BLaER1 (cell line): ENCODE measurements around the gene PITX1.

Source experiments
- H3K27ac ChIP-seq: shearing (Covaris generic); formaldehyde crosslinking; 2 replicates; pipeline ENCODE4 v1.8.1; 2022
- H3K27me3 ChIP-seq: shearing (Covaris generic); formaldehyde crosslinking; 2 replicates; pipeline ENCODE4 v1.8.1; 2022
- H3K36me3 ChIP-seq: shearing (Covaris generic); formaldehyde crosslinking; 2 replicates; pipeline ENCODE4 v1.8.1; 2022
- H3K4me1 ChIP-seq: shearing (Covaris generic); formaldehyde crosslinking; 2 replicates; pipeline ENCODE4 v1.8.1; 2022
- H3K4me2 ChIP-seq: shearing (Covaris generic); formaldehyde crosslinking; 2 replicates; pipeline ENCODE4 v1.8.1; 2022
- H3K4me3 ChIP-seq: shearing (Covaris generic); formaldehyde crosslinking; 2 replicates; pipeline ENCODE4 v1.8.1; 2022
- H3K9ac ChIP-seq: shearing (Covaris generic); formaldehyde crosslinking; 2 replicates; pipeline ENCODE4 v1.8.1; 2022
- H3K9me3 ChIP-seq: shearing (Covaris generic); formaldehyde crosslinking; 2 replicates; pipeline ENCODE4 v1.8.1; 2022
- H4K20me1 ChIP-seq: shearing (Covaris generic); formaldehyde crosslinking; 2 replicates; pipeline ENCODE4 v1.8.1; 2022
- Cebpa-rat ChIP-seq: shearing (Covaris generic); IDR thresholded peaks from 2 replicates; pipeline ENCODE4 v1.8.1; 2022

Gene PITX1

DNA sequence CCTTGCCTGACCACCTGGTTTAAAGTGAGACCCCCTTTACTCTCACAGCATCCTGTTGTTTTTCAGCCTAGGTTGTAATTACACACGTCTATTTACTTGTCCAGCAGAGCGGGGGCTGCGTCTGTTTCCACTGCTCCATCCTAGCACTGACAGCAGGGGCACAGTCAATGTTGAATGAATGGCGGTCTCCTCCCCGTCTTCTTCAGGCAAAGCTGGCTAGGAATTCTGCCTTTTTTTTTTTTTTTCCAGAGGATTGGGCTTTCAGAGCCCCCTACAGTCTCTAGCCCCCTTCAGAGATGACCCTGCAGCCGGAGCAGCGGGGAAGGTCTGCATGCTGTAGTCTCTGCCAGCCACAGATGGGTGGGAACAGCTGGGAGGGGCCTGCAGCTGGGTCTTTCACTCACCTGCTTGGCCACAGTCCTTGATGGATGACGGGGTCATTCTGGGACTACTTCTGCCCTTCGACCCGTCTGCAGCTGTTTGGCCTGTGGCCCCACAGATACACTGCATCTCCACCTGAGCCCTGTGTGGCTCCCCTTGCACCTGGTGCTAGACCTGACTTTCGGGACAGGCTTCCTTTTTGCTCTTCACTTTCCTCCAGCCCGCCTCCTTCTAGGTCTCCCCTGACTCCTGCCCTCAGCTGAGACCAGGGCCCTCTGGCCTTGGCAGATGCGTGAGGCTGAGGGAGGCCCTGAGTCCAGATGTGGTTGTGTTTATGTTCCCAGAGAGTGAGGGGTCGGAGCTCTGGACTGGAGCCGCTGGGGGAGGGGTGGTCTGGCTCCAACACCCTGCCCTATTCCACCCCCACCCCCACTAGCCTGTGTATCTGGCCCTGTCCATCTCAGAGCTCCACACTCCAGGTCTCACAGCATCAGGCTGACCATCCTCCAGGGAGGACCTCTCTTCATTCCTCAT is 8.0 kb downstream of the PITX1 start:
- no peak overlapping the region for H3K27ac ChIP-seq
- H3K27me3 ChIP-seq, result peaks cover 45% of the 10 kb centered on the region
- H3K9me3 ChIP-seq, result peaks cover 34% of the 10 kb centered on the region
- H3K9ac ChIP-seq, result no peak overlapping the region
- no peak overlapping the region for H3K4me3 ChIP-seq
- no peak overlapping the region for H3K4me2 ChIP-seq
- peaks cover 34% of the 10 kb centered on the region for H4K20me1 ChIP-seq
- H3K4me1 ChIP-seq, result no peaks in the 10 kb centered on the region
- H3K36me3 ChIP-seq, result no peaks in the 10 kb centered on the region
- TF ChIP-seq Cebpa-rat, result no peak

DNA sequence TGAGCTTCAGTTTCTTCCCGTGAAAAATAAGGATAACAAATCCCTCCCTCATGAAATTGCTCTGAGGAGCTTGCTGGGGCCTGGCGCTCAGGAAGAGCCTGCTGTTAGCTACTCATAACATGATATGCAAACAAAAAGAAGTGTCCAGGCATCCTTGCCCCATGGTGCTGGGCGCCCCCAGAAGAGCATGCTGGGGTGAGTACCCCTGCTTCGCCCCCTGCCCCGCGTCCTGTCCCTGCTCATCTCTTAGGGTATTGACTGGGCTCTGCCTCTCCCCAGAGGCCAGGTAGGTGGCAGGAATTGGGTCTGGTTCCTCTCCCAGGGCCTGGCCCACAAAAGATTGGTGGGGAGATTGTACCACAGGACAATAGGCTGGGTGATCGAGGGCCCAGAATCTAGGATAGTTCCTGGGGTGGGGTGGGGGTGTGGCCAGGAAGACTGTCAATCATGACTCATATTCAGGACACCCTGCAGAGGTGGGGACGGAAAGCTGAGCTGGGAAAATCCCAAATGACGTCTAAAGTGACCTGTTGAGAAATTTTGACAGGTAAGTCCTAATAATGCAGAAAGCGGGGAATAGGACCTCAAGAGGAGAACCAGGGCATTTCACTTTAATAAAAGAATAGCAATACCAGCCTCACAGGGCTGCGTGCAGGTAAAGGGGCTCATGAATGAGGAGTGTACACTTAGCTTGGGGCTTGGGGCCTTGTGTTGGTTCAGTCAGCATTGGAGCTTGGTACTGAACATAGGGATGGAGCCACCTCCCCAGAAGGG is 8.9 kb downstream of the PITX1 start:
- H3K27me3 ChIP-seq, result peaks cover 37% of the 10 kb centered on the region
- no peaks in the 10 kb centered on the region for H3K36me3 ChIP-seq
- H3K9ac ChIP-seq, result no peak overlapping the region
- peaks cover 25% of the 10 kb centered on the region for H3K9me3 ChIP-seq
- H3K4me3 ChIP-seq, result no peak overlapping the region
- H4K20me1 ChIP-seq, result peaks cover 26% of the 10 kb centered on the region; the same call in 1 of the 2 replicates
- H3K27ac ChIP-seq, result no peak overlapping the region
- no peaks in the 10 kb centered on the region for H3K4me1 ChIP-seq
- H3K4me2 ChIP-seq, result no peak overlapping the region
- TF ChIP-seq Cebpa-rat, result no peak

DNA sequence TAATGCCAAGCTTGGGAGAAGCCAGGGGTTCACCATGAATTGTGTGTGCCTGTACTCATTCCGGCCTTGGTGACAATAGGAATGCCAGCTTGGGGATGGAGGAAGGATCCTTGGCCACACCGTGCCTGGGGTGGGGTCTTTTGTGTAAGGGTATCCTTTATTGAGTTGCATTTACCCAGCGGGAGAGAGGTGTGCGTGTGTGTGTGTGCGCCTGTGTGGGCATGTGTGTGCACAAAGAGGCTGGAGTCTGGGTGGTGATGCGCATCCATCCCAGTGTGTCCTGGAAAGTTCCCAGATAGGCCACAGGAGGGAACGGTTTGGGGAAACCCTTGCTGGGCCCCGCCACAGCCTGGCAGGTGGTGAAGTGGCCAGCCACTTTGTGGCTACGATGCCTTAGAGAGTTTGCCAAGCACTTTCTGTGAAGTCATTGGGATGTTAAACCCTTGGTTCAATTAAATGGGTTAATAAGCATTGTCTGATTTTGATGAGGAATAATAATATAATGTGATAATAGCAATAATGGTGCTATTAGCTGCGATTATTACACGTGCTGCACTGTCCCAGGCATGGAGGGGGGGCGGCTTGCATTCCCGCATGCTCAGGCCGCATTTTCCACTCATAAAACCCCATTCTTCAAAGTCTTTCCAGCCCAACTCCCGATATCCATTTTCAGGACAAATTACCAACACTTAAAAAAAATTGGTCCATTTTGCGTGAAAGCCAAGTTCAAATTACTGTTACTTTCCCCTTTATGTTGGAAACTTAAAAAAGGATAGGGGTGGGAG is 13.7 kb downstream of the PITX1 start:
- H4K20me1 ChIP-seq, result no peaks in the 10 kb centered on the region
- no peak overlapping the region for H3K27ac ChIP-seq
- no peak overlapping the region for H3K9ac ChIP-seq
- H3K4me1 ChIP-seq, result no peaks in the 10 kb centered on the region
- no peak for TF ChIP-seq Cebpa-rat
- no peak overlapping the region for H3K4me3 ChIP-seq
- H3K9me3 ChIP-seq, result no peaks in the 10 kb centered on the region
- no peak overlapping the region for H3K4me2 ChIP-seq
- no peaks in the 10 kb centered on the region for H3K36me3 ChIP-seq
- H3K27me3 ChIP-seq, result no peaks in the 10 kb centered on the region

DNA sequence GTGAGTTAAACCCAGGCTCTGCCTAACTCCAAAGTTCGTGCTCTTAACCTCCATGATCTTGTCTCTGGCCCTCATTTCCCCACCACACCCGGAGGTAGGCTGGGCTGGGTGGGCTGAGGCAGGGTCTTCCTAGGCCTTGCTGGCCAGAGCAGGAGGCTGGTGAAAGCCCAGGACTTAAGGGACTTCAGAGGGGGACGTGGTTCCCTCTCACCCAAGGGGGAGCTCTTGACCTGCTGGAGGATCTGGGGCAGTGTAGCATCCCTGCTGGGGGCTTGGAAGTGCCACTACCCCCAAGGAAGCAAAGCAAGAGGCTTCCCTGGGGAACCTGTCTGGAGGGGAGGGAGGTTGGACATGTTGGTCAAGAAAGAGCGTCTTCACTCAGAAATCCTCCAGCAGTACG is 14.7 kb downstream of the PITX1 start:
- Histone ChIP-seq H3K9ac (no peak overlapping the region), H3K27ac (no peak overlapping the region), H3K4me3 (no peak overlapping the region), H3K27me3 (no peaks in the 10 kb centered on the region), H3K4me2 (no peak overlapping the region), H3K36me3 (no peaks in the 10 kb centered on the region), H3K9me3 (no peaks in the 10 kb centered on the region), H3K4me1 (no peaks in the 10 kb centered on the region), H4K20me1 (no peaks in the 10 kb centered on the region)
- TF ChIP-seq Cebpa-rat, result no peak

DNA sequence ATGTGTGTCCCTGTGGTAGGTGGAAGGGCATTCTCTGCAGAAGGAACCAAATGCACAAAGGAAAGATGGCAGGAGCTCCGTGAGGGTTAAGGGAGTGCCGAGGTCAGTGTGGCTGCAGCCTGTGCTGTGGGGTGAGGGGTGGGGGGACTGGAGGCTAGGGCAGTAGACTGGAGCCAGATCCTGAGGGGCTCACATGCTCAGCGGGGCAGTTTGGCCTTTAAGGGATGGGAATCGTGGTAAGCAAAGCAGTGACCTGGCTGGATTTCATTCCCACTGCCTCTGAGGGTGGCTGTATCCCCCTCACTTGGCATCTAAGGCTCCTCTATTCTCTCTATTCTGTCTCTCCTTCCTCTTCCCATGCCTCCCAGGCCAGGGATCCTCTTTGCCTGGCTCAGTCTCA is 15.6 kb downstream of the PITX1 start:
- no peak overlapping the region for H3K9ac ChIP-seq
- no peak overlapping the region for H3K4me3 ChIP-seq
- H3K4me2 ChIP-seq, result no peak overlapping the region
- H3K27me3 ChIP-seq, result no peaks in the 10 kb centered on the region
- H3K9me3 ChIP-seq, result no peaks in the 10 kb centered on the region
- H4K20me1 ChIP-seq, result no peaks in the 10 kb centered on the region
- no peaks in the 10 kb centered on the region for H3K4me1 ChIP-seq
- H3K27ac ChIP-seq, result no peak overlapping the region
- no peaks in the 10 kb centered on the region for H3K36me3 ChIP-seq
- TF ChIP-seq Cebpa-rat, result no peak

DNA sequence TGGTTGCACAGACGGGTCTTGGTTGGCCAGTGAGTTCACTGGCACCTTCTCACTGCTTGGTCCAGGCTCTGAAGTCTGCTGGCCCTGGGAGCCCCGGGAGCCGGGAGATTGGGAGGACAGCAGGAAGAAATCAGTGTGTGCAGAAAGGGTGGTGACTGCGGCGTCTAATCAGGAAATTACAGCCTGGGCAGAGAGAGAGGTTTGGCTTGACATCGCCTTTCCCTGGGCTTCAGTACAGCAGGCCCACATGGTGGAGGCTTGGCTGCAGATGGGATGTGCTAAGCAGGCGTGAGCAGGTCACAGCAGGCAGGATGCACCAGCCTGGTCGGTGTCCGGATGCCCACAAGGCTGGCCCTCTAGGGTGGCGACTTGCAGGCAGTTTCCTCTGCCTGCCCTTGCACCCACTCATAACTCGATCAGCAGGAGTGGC is 17.2 kb downstream of the PITX1 start:
- Histone ChIP-seq H3K4me1 (no peaks in the 10 kb centered on the region), H3K4me2 (no peak overlapping the region), H3K36me3 (no peaks in the 10 kb centered on the region), H3K4me3 (no peak overlapping the region), H4K20me1 (no peaks in the 10 kb centered on the region), H3K9me3 (no peaks in the 10 kb centered on the region), H3K27me3 (no peaks in the 10 kb centered on the region), H3K27ac (no peak overlapping the region), H3K9ac (no peak overlapping the region)
- no peak for TF ChIP-seq Cebpa-rat

DNA sequence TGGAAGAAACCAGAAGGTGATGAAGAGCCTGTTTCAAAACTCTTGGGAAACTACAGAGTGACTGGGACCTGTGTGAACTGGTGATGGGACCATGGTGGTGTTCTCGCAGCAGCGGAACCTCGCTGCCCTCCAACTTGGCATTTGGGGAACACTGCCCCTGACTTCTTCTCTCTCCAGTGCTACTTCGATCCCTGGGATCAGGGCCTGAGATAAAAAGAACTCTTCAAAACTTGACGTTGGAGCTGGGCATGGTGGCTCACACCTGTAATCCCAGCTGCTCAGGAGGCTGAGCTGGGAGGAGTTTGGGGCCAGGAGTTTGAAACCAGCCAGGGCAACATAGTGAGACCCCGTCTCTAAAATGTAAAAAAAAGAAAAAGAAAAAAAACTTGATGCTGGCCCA is 18.1 kb downstream of the PITX1 start:
- Histone ChIP-seq H3K4me3 (no peak overlapping the region), H3K27ac (no peak overlapping the region), H3K9me3 (no peaks in the 10 kb centered on the region), H4K20me1 (no peaks in the 10 kb centered on the region), H3K36me3 (no peaks in the 10 kb centered on the region), H3K27me3 (no peaks in the 10 kb centered on the region), H3K9ac (no peak overlapping the region), H3K4me2 (no peak overlapping the region), H3K4me1 (no peaks in the 10 kb centered on the region)
- TF ChIP-seq Cebpa-rat, result no peak

DNA sequence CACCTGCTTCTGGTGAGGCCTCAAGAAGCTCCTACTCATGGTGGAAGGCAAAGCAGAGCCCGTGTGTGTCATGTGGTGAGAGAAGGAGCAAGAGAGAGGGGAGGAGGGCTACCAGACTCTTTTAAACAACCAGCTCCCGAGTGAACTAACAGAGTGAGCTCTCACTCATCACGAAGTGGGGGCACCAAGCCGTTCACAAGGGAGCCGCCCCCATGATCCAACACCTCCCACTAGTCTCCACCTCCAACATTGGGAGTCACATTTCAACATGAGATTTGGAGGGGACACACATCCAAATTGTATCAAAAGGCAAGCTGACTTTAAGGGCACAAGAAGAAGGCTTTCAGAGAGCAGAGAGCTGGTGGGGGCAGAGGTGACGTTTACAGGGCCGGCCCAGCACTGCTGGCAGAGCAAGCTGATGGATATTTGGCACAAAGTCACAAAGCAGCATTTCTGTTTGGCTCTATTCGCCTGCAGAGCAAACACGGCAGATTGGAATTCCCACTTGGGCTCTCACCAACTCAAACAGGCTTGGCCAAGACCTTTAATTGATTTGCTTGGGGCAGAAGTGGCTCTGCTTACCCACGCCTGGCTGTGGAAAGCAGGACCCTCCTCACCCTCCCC is 20.0 kb downstream of the PITX1 start:
- Histone ChIP-seq H3K4me3 (no peak overlapping the region), H3K9ac (no peak overlapping the region), H3K27me3 (no peaks in the 10 kb centered on the region), H3K36me3 (no peaks in the 10 kb centered on the region), H3K9me3 (no peaks in the 10 kb centered on the region), H3K4me2 (no peak overlapping the region), H4K20me1 (no peaks in the 10 kb centered on the region), H3K27ac (no peak overlapping the region), H3K4me1 (no peaks in the 10 kb centered on the region)
- TF ChIP-seq Cebpa-rat, result no peak

DNA sequence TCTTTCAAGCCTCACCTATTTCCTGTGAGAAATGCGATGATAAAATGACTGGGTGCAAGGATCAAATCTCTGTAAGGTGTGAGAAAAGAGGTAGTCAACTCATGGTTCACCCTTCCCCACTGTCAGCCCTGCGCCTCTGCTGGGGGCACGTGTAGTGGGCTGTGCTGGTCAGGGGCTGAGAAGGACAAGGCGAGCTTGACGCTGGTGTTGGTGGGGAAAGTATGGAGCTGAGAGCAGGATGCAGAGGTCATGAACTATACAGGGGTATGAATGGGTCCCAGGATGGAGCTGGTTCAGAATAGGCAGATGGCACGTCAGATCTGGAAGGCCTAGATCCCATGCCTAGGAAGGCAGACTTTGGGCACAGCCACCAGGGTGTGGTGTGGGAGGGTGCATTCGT is 20.6 kb downstream of the PITX1 start:
- Histone ChIP-seq H3K4me2 (no peak overlapping the region), H3K9ac (no peak overlapping the region), H3K27me3 (no peaks in the 10 kb centered on the region), H3K9me3 (no peaks in the 10 kb centered on the region), H3K4me1 (no peaks in the 10 kb centered on the region), H3K4me3 (no peak overlapping the region), H3K27ac (no peak overlapping the region), H4K20me1 (no peaks in the 10 kb centered on the region), H3K36me3 (no peaks in the 10 kb centered on the region)
- TF ChIP-seq Cebpa-rat, result no peak
